Measurements from ENCODE around the gene NPSR1.

The NPSR1 gene

DNA sequence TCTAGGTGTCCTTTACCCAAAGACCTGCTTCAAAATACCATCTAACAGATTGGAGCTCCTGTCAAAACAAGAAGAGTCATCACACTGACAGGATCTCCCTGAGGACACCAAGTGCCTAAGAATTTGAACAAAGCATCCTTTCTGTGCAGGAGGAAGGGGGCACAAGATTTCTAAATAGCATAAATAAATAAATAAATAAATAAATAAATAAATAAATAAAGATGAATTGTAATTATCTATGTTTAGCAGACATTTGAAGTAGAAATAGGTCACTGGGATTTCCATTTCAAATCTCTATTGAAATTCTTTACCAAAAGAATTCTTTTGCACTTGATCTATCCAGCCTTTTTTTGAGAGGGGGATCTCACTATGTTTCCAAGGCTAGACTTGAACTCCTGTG, 65.3 kb downstream of the NPSR1 start:
- DNase-seq, result no peak

DNA sequence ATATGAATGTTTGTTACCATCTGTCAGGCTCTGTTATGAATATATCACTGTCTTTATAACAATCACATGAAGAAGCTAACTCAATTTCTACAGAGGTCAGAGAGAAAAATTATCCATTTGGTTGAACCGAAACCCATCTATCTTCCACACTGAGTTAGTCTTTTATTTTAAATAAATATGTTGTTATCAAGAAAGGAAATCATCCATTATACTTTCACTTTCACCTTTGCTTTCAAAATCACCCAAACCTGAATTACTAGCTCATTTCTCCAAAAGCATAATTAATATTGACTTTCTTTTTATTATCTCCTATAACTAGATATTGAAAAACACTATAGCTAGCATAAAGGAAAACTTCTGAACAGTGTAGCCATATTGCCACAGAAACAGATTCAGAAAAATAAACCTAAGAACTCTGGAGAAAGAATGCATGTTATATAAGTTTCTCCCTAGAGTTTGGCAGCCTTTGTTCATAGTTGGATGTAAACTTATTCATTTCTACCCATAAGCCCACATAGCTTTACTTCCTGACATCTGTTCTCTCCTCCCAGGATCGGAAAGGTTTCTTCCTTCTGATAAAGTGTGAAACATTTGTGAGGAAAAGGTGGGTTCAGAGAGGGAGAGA, 66.0 kb downstream of the NPSR1 start:
- no peak for DNase-seq

DNA sequence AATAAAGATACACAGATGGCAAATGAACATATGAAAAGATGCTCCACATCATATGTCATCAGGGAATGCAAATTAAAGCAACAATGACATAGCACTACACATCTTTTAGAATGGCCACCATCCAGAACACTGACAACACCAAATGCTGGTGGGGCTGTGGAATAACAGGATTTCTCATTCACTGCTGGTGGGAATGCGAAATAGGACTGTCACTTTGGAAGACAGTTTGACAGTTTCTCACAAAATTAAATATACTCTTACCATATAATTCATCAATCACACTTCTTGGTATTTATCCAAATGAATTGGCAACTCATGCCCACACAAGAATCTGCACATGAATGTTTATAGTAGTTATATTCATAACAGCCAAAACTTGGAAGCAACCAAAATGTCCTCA, 68.2 kb downstream of the NPSR1 start:
- DNase-seq, result no peak

DNA sequence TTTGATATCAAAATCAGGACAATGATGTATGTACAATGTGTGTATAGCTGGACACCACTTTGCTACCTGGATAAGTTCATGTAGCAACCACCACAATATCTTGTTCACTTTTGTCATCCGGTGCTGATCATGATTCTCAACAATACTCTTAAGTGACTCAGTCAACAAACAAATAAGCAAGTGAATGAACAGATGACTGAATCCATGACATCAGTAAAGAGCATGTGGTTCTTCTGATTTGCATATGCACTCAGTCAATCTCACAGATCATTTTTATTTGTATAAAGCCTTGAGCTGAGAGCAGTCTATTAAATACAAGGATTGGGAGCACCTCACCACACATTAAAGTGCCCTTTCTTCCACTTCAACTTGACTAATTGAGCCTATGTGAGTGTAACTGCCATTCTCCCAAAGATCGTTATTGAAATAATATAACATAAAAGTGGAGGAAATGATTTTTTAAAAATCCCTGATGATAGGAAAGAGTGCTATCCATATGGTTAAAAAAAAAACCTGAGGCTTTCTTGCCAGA, 69.5 kb downstream of the NPSR1 start:
- no peak for DNase-seq

DNA sequence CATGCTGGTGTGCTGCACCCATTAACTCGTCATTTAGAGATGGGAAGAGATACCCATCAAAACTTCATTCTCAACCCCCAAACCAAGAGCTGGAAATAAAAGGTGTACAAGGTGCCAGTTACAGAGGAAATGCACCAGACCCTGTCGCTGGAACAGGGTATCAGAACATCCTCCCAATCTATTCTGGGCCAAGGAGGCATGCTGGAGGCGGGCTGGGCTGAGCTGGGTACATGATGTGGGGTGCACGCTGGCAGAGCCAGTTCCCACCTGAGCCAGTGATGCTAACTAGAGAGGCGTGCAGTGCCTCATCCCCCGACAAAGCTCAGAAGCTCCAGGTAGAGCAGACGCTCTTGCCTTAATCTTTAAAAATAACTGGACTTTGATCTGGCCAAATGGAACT, 70.1 kb downstream of the NPSR1 start:
- DNase-seq, result no peak

DNA sequence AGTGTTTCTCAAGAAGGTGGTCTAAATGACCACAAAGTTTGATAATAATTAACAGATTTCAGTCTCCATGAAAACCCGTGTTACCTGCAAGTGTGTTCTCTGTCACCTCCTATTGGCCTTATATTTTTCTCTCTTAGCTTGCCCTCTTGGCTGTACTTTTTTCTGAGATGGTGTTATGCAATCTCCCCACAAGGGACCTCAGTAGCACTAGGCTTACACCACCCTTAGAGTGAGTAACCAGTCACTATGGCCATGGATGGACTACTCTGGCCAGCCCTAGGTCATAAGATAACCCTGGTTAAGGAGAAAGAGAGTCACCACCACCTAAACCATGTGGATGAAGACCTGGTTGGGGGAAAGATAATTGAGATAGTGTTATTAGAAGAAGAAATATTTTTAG, 76.8 kb downstream of the NPSR1 start:
- DNase-seq, result no peak

DNA sequence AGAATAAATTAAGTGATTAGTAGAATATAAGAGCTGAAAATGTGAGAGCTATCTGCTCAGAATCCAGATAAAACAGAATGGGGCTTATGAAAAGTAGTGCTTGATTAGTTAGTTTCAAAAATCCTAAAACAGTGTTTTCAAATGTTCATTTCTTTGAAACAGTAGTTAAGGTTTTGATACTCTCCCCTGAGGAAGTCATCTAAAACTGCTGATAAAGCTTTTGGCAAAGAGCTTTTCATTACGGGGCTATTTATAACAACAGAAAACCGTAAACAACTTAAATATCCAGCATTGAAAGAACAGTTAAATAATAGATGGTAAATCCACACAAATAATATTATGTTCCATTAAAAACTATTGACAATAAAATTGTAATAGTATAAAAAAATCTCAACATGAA, 77.5 kb downstream of the NPSR1 start:
- no peak for DNase-seq

DNA sequence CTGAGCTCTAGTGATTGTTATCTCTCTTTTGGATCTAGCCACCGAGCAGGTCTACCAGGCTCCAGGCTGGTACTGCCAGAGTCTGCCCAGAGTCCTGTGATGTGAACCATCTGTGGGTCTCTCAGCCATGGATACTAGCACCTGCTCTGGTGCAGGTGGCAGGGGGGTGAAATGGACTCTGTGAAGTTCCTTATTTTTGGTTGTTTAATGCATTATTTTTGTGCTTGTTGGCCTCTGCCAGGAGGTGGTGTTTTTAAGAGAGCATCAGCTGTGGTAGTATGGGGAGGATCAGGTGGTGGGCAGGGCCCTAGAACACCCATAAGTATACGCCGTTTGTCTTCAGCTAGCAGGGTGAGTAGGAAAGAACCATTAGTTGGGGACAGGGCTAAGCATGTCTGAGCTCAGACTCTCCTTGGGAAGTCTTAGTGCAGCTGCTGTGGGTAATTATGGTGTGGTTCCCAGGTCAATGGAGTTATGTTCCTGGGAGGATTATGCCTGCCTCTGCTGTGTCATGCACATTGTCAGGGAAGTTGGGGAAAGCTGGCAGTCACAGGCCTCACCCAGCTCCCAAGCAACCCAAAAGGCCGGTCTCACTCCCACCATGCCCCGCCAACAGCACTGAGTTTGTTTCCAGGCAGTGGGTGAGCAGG, 81.8 kb downstream of the NPSR1 start:
- no peak for DNase-seq

DNA sequence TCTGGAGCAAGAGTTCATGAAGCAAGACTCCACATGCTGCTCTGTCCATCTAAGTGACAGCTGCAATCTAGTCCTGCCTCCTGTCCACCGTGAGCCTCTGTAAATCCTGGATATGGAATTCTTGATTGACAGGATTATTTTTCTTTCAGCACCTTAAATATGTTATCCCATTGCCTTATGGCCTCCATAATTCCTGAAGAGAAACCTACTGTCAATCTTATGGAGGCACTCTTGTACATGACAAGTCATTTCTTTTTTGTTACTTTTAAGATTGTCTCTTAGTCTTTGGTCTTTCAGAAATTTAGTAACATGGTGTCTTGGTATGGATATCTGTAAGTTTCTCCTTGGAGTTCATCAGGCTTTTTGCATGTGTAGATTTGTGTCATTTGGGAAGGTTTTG, 82.8 kb downstream of the NPSR1 start:
- DNase-seq, result no peak

DNA sequence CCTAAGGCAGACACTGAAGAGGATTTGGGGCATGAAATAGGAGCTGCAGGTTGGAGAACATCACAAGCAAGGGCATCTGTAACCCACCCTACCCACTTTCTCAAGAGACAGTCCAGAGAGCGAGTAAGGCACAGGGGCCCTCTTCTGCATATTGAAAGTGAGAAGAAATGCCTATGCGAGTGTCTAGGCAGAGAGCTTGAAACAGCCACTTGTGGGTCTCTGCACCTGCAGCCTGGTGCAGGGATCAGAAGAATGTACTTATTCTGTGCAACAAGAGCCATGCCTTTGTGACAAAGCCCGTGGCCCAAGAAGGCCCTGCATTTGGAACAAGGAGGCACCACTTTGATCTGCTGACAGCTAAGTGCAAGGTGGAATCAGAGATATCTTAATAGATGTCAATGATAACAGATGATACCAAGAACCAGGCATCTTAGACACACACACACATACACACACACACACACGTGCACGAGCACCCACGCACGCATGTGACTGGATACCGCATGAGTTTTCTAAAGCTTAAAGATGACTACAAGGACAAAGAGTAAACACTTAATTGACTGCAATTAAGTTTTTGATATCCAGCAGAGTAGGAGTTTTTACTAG, 89.3 kb downstream of the NPSR1 start:
- no peak for DNase-seq

DNA sequence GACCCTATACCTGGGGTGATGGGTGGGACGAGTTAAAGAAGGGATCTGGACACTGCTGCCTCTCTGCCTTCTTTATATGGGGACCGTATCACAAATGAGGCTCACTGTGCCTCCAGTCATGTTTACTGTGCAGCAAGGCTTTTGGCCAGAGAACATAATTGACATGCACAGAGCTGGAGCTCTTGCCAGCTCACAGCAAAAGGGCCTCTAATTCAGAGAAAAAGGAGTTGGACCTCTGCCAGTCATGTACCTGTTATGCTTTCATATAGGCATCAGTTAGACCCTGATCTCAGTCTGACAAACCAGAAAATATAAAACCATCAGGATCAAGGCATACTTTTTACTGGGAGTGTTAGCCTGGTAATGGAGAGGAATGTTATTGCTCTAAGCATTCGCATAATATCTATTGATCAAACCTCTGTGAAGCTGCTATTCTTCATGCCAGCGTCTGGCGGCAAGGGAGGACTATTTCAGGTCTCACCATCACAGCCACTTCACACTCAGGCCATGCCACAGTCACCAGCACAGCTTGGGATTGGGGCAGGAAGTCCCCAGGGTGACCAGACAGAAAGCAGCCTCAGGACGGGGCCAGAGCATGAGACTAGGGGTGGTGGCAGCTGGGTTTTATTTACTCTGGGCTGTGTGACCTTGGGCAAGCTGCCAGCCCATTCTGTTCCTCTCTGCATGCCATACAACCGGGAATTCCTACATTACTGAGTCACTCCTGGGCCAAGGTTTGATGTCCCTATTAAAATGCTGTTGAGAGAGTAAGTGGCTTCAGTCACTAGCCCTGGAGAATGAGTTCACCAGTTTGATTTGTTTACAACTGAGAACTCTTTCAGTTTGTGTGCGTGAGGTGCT, 90.1 kb downstream of the NPSR1 start:
- no peak for DNase-seq

DNA sequence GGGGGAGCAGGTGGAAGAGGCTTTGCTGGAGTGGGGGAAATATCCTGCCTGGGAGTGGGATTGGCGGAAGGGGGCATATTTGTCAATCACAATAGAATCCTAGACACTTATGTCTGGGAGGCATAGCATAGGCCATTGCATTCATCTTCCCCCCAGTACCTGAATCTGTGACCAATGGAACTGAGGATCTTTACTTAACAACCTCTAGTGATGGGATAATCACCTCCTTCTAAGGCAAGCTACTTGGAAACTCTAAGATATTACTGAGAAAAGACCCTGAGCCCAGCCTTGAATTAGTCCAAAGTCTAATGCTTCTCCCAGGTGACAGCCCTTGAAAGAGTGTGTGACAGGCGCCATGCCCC, 90.7 kb downstream of the NPSR1 start:
- no peak for DNase-seq

DNA sequence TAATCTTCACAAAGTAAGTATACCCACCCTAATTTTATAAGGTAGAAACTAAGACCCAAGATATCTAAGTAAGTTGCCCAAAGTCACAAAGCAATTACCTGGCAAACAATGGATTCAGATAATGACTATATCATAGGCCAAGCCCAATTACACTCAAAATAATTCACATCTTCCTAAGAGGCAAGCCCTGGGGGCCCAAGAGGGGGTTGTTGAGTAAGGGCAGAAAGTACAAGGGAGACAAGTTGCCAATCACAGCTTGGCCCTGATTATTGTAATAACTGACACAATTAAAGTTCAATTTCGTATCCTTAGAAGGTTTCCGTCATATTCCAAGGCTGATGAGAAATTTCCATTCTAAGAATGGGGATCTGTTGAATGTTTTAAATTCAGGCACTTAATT, 91.4 kb downstream of the NPSR1 start:
- DNase-seq, result no peak

DNA sequence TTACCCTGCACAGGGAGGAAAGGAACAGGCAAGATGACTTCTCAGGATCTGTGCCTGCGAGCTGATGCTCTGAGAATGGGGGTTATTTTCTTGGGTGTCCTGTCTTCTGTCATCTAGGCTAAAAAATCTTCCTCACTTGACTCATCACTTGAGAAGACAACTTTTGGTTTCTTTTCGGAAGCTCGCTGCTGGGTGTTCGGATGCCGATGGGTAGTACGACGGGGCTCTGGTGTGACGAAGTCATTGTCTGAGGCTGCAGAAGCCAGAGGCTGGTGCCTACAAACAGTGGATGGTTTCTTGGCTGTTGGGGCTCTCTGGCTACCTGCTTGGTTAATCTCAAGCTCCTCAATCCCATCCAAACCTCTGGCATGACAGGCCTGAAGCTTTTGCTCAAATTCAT, 92.2 kb downstream of the NPSR1 start:
- no peak for DNase-seq

DNA sequence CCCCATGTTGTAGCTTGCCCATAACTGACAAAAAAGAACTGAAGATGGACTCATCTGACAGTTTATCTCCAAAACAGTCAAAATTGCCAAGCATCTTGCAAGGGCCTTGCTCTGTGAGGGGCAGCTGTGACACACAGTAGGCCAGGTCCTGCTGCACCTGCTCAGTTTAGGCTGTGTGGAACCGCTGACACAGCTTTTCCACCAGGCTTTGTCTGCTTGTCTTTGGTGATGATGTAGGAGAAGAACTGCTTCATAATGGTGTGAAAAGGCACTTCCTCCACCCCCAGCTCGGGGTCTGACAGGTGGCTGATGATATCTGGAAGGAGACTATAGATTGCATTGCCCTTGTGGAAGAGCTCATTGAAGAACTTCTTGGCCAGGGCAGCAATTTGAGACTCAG, 92.6 kb downstream of the NPSR1 start:
- no peak for DNase-seq

DNA sequence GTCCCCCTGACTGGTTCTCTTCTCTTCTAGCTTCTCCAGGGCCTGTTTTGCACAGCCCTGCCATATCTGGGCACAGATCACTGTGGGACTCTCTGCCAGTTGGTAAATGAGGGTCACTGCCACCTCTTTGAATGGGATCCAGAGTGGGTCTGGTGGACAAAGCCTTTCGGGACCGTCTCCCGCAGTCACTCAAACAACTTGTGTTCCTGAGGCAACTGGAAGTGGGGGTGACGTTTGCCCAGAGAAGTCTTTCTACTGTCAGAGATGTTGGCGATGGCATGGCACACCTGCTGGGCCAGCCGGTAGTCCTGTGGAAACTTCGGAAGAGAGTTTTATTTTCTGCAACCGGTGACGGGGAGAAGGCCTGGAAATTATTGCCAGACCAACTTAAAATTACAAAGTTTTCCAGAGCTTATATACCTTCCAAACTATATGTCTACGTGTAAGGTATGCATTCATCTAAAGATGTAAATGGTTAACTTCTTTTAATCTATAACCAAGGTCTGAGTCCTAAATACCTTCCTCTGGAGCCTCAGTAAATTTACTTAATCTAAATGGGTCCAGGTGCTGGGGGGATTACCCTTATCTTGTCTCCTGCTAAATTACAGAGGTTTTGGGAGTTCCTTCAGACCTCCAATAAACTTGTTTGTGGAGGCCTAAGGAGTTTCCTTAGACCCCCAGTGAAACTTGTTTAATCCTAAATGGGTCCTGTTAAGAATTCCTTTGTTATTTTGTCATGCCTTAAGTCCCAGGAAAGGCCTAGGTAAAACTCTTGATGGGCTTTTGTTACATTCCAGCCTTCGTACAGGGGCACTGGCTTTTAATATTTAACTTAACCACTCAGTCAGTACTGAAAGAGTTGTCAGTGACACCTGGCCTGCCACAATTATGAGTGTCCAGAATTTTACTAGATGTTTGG, 94.0 kb downstream of the NPSR1 start:
- DNase-seq, result no peak

DNA sequence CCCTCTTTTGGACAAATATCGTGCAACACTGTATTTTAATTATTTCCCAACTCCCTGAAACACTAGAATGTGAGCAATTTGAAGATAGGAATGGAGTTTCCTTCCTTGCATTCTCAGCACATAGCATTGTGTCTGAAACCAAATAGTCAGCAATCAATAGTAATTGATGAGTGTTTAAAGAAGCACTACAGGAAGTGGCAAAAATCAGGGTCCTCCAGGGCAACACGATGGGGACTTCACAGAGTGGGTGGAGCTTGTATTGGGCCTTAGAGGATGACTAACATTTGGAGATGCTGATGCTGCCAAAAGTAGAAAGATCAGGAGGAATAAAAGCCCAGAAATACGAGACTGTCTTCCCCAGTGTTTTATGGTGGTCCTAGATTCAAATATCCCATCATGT, 94.9 kb downstream of the NPSR1 start:
- no peak for DNase-seq

DNA sequence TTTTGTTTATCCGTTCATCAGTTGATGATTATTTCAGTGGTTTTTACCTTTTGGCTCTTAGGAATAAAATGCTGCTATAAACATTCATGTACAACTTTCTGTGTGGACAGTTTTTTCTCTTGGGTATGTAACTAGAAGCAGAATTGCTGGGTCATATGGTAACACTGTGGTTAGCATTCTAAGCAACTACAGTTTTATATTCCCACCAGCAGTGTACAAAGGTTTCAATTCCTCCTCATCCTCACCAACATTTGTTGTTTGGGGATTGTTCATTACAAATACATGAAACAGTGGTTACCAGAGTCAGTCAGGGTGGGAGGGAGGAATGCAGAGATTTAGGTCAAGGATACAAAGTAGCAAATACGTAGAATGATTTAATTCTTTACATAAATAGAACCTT, 97.0 kb downstream of the NPSR1 start:
- DNase-seq, result no peak

DNA sequence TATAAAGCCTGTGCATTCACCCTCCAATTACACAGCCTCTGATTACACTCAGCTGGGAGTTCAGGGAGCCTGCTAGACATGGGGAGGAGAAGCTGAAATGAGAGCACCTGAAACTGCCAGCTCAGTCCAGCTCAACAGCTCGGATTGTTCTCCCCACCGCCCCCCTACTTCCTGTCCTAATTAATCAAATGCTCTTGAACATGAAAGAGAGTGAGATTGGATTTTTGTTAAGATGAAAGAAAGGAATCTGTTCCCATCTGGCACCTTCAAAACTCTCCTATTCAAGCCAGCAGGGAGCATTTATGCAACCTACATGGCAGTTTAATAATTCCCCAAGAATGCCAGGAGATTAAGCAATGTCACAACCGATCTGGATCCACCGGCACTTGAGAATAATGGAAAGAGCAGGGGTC, 98.0 kb downstream of the NPSR1 start:
- no peak for DNase-seq

DNA sequence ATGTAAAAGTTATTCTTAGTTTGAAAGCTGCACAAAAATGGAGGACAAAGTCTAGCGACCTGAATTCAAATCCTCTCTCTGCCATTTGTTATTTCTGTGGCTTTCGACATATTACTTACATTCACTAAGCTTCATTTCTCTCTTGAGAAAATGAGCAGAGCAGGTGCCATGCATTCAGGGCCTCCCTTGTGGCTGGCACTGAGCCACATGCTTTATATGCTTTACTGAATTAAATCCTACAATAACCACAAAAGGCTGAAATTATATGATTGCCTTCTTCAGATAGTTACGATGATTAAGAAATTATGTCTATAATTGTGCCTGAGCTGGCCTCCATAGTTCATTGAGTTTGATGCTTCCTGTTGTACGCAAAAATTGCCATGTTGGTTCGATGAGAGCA, 98.7 kb downstream of the NPSR1 start:
- no peak for DNase-seq

DNA sequence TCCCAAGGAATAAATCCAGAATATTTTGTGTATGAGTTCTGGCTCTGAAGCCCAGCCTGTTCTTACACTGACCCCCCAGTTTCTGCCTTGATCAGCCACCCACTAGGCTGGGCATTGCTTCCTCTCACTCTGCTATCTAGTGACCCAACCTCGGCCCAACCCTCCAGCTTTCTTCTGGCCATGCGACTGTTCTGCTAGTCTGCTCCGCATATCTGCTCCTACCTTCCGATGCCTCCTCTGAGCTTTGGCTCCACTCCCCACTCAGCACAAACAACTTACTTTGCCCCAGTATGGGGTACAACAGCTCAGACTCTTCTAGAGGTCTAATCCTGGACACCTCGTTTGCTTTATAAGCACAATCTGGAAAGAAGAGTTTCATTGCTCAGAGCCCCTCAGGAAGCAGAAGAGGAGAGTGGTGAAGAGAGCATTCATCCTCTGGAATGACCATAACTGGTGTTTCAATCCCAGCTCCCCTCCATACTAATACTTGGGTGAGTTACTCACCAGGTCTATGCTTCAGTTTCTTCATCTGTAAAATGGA, 99.6 kb downstream of the NPSR1 start:
- no peak for DNase-seq

DNA sequence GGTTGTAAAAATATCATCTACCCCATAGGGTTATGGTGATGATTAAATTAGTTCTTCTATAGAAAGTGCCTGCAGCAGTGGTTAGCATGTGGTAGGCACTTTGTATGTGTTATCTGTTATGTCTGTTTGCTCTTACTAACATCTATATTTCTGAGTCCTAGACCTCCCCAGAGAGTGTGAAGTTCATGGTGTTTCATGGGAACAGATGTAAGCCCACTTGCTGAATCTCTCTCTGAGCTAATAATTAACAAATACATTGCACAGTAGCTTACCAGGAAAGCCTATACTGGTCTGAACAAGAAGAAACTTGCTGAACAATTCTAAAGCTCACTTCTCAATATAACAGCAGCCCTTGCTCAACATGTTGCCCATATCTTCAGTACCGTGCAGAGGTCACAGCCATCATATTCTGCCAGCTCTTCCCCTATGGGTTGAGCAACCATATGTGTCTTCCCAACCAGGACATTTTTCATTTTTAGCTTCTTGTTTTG, 100.1 kb downstream of the NPSR1 start:
- no peak for DNase-seq
